Spleen (tissue), 7 donors: ENCODE measurements around the gene TNFAIP6.

Experiments used
- POLR2A ChIP-seq, 3 donors: fragments of 450-650 bp; IDR thresholded peaks; one replicate each; pipeline ENCODE4 v1.5.1; 2017; ENCODE audit warnings: antibody characterized with exemption in 3 of 3, mild to moderate bottlenecking in 1 of 3
- POLR2AphosphoS5 ChIP-seq, 3 donors: sonication (generic); formaldehyde crosslinking; IDR thresholded peaks; one replicate each; pipeline ENCODE4 v1.5.1; 2017; ENCODE audit warnings: antibody characterized with exemption in 3 of 3
- TF ChIP-seq, protein P1 (sequence below), 11 experiments: fragments of 200-600 bp in 7 of 11; fragments of 450-650 bp in 4 of 11; sonication (generic) in 4 of 11; IDR thresholded peaks in 8 of 11; conservative IDR thresholded peaks in 3 of 11; 1 replicate in 7 of 11; 2 replicates in 4 of 11; pipeline versions ENCODE4 v1.4.0 to v1.8.0; 2016 to 2021; ENCODE audit warnings: antibody characterized with exemption in 11 of 11, inconsistent platforms in 4 of 11, mild to moderate bottlenecking in 1 of 11
- donor health status: DM: no; HTN: no; CAD: no; lungs with moderate emphysema.
- donor health status: DM: no; HTN: no; CAD: no.
- donor health status: DM: no; HTN: no; CAD: no.

DNA sequence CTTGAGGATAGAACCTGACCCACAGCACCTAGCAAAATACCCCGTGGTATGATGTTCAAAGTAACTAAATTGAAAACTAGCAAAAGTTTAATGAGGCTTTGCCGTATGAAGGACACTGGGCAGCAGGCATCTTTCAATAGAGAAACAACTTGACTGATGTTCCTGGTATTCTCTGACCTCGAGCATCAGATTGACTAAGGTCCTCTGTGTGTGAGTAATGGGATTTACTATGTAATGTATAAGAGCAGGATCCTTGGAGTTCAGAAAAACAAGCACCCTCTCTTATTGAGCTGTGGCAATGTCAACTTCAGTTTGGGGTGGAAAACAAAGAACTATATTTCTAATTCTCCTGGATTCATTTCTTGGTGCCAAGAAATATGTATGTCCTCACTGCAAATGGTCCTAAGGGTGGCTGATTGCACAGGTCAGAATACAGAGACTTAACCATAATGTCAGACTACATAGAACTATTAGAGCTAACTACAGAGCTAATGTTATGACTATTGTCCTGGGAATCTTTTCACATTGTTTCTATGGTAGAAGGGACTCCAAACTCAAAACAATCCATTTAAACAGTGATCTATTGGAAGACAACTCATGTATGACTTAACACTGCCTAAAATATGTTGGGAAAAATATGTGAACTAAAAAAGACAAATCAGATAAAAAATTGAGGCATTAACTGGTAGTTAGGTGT lies 4.4 kb downstream of the TNFAIP6 start:
- no peak for TF ChIP-seq POLR2A (IDR thresholded peaks at IDR 0.05)
- TF ChIP-seq, protein P1, sequence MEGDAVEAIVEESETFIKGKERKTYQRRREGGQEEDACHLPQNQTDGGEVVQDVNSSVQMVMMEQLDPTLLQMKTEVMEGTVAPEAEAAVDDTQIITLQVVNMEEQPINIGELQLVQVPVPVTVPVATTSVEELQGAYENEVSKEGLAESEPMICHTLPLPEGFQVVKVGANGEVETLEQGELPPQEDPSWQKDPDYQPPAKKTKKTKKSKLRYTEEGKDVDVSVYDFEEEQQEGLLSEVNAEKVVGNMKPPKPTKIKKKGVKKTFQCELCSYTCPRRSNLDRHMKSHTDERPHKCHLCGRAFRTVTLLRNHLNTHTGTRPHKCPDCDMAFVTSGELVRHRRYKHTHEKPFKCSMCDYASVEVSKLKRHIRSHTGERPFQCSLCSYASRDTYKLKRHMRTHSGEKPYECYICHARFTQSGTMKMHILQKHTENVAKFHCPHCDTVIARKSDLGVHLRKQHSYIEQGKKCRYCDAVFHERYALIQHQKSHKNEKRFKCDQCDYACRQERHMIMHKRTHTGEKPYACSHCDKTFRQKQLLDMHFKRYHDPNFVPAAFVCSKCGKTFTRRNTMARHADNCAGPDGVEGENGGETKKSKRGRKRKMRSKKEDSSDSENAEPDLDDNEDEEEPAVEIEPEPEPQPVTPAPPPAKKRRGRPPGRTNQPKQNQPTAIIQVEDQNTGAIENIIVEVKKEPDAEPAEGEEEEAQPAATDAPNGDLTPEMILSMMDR (IDR thresholded peaks at IDR 0.05 in 8 of 11, conservative IDR thresholded peaks at IDR 0.05 in 3 of 11): no peak
- TF ChIP-seq POLR2AphosphoS5 (IDR thresholded peaks at IDR 0.05): no peak
